Cerebellar cortex (tissue), 1 donor: ENCODE measurements around the gene CEP76.
A peak's percentile ranks its signal among the peaks of the same experiment; 100 is the strongest.
"Not testable (repeated sequence)": the region's sequence is repeated elsewhere in the genome, so short reads cannot be mapped to it uniquely, and the experiment has no call there.

ENCODE experiments used
- DNase-seq: peaks from one replicate; pipeline ENCODE4 v3.0.0-alpha.2; 2015; ENCODE audit warnings: low spot score

CEP76 gene

DNA sequence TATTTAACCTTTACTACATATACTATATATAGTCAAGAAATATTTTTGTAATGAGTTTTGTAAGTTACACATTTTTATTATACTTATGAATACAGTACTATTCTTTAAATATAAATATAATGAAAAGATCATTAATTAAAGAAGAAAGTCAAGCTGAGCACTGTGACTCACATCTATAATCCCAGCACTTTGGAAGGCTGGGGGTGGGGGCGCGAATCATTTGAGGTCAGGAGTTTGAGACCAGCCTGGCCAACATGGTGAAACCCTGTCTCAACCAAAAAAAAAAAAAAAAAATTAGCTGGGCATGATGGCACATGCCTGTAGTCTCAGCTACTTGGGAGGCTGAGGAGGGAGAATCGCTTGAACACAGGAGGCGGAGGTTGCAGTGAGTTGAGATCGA lies 58.8 kb downstream of the CEP76 start:
- not testable (repeated sequence) for DNase-seq

GRCh38 chr18:12640881-12641200 lies 61.7 kb downstream of the CEP76 start:
- DNase-seq, result peak; percentile 27

DNA sequence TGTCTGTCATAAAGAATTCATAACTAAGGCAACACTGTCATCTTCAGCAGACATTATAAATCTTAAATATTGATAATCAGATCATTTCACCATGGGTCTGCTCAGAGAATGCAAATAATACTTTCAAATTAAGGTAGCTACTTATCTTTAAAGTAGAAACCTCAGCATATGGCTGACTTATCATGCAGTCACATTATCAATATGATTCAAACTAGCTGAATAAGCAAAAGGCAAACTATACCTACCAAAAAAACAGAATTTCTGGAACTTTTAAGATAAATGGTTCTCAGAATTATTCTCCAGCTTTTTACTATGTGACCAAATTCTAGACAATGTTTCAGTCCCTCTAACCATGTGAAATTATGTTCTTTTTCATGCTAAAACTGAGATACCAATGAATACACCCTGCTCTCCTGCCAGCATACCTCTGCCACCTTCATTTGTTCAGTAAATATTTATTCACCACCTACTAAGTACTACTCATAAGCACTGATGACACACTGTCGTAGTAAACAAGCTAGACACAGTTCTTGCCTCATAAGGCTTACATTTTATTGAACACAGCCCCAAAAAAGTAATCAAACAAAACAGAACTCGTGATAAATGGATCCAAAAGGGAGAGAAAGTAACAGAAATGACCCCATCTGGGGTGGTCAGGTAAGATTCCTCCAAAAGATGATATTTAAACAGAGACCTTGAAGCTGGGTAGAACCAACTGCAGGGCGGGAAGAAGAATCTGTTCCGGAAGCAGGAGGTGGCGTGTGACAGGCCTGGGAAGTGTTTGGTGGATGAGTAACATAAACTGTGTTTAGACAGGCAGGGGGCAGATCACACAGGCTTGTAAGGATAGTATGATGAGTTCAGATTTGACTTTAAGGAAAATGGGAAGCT lies 62.3 kb downstream of the CEP76 start:
- no peak for DNase-seq

GRCh38 chr18:12638644-12639124 lies 63.8 kb downstream of the CEP76 start:
- no peak for DNase-seq

- no peak for DNase-seq
Measured at GRCh38 chr18:12637901-12638643, 64.5 kb downstream of the CEP76 start.

DNA sequence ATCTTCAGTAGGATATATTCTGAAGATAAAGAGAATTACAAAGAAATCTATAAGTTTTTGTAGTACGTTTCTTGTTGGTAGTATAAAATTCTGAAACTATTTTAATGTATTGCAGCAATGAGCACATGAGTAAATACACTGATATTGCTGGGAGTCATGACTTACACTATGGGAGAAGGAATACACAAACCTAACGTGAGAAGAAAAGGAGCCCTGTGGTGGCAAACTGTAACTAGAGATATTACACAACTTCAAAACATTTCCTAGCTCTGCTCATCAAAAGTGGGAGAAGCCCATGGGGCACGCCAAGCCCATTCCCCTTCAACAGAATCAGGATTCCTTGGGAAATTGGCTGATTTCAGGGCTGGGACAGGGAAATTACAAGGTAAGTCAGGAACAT lies 65.1 kb downstream of the CEP76 start:
- no peak for DNase-seq

GRCh38 chr18:12631831-12632477 lies 70.6 kb downstream of the CEP76 start:
- no peak for DNase-seq

DNA sequence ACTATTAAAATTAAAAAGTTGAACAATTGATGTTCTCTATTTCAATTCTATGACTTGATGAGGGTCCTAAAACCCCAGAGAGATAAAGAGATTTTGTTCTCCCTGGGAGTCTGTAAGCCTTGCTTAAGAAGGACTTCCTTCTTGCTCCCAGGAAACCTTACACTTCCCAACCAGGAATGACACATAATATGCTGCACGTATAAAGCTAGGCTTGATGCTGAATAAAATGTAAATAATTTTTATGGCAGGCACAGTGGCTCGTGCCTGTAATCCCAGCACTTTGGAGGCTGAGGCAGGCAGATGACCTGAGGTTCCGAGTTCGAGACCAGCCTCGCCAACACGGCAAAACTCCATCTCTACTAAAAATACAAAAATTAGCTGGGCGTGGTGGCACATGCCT lies 72.4 kb downstream of the CEP76 start:
- DNase-seq, result no peak

GRCh38 chr18:12628706-12629702 lies 73.5 kb downstream of the CEP76 start:
- DNase-seq, result no peak

GRCh38 chr18:12627199-12627598 lies 75.3 kb downstream of the CEP76 start:
- DNase-seq, result not testable (repeated sequence)

DNA sequence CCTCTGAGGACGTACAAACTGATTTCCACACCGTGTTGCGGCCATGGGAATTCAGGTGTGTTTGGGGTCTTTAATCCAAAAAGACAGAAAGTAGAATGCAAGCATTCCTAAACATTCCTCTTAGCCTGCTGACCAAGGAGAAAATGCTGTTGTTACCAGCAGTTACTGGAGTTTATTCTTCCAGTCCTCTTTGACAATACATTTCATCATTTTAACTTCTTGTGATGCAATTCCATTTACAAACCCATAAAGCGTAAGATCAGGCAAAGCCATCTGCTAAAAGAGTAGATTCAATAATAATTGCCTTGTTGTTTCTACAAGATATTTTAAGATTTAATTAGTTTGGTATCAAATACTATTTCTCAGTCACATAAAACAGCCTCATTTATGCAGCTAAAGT lies 77.3 kb downstream of the CEP76 start:
- no peak for DNase-seq
